SU-DHL-6 (cell line): Measurements from ENCODE around the gene VSIG10L.

Experiments
- CTCF ChIP-seq: fragments of 200-600 bp; sonication (generic); IDR thresholded peaks from one replicate; pipeline ENCODE4 v1.5.1; 2017; ENCODE audit warnings: antibody characterized with exemption, mild to moderate bottlenecking, low read length, moderate library complexity; ENCODE audit not compliant: insufficient read depth, poor library complexity, severe bottlenecking
- EZH2phosphoT487 ChIP-seq: fragments of 200-600 bp; sonication (generic), shearing (Covaris generic); conservative IDR thresholded peaks from 2 replicates; pipeline ENCODE4 v1.6.1; 2018; ENCODE audit warnings: mild to moderate bottlenecking, antibody characterized with exemption, low read length, moderate library complexity, mixed read lengths

- peak; percentile 96 for TF ChIP-seq CTCF
- no peak for TF ChIP-seq EZH2phosphoT487
These were observed 3.2 kb downstream of the VSIG10L start for GRCh38 chr19:51338563-51339312.
